Measurements from ENCODE around the gene ABCC2. TPM values are rescaled to one million over a fixed set of nuclear protein-coding genes. Genes with fewer than 3 reads are reported as not detected.
"Not testable (repeated sequence)": the region's sequence is repeated elsewhere in the genome, so short reads cannot be mapped to it uniquely, and the experiment has no call there.

The ABCC2 gene
- total and polyA plus RNA-seq, 4 experiments from 2014 or later: 0.72 to 6.7 (median 3.8) TPM

GRCh38 chr10:99859585-99859984, 77.1 kb downstream of the ABCC2 start:
- Histone ChIP-seq H3K27me3 (ENCODE audit: insufficient read depth, low read length) (no peaks in the 10 kb centered on the region), H3K4me3 (ENCODE audit: low read length in 2 of 2) (no peak overlapping the region), H3K4me1 (ENCODE audit: insufficient read depth, low read length) (no peaks in the 10 kb centered on the region), H3K9me3 (ENCODE audit: control insufficient read depth in 1 of 2, low read length in 2 of 2) (no peaks in the 10 kb centered on the region), H3K36me3 (ENCODE audit: insufficient read depth, low read length) (no peaks in the 10 kb centered on the region), H3K27ac (ENCODE audit: low read depth, low read length) (no peak overlapping the region)
- ChIA-PET POLR2A (ENCODE audit: partially characterized antibody) (no interaction called here), CTCF (ENCODE audit: partially characterized antibody) (interaction anchor here (0.8 to 2.8 kb wide), 3 partner anchors 14 to 187 kb away, joined by 3 to 11 read pairs (median 8); no protein-coding TSS in a partner anchor)
- Mint-ChIP-seq H3K4me1 (no peaks in the 10 kb centered on the region), H3K36me3 (no peaks in the 10 kb centered on the region), H3K9me3 (peaks cover 0 to 2% (median 0%) of the 10 kb centered on the region in 8 donors), H3K27me3 (peaks cover 17% of the 10 kb centered on the region in 2 donors), H3K4me3 (no peak overlapping the region), H3K27ac (no peak overlapping the region)
- intact Hi-C loops (cut with micrococcal nuclease): no loop called here
- DNase-seq: no peak

DNA sequence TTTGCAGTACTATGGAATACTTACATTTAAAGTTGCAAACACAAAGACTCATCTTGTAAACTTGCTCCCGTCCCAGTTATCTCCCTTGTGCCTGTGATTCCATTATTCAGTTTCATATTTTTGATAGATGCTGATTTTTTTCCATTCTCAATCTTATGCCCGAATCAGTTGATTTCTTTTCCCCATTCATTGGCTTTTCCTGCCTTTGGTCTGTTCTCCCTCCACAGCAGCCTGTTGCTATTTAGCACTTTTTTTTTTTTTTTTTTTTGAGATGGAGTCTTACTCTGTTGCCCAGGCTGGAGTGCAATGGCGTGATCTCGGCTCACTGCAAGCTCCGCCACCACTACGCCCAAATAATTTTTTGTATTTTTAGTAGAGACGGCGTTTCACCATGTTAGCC, 78.0 kb downstream of the ABCC2 start:
- Histone ChIP-seq H3K4me1 (ENCODE audit: insufficient read depth, low read length) (no peaks in the 10 kb centered on the region), H3K27me3 (ENCODE audit: insufficient read depth, low read length) (no peaks in the 10 kb centered on the region), H3K27ac (ENCODE audit: low read depth, low read length) (no peak overlapping the region), H3K9me3 (ENCODE audit: control insufficient read depth in 1 of 2, low read length in 2 of 2) (no peaks in the 10 kb centered on the region), H3K36me3 (ENCODE audit: insufficient read depth, low read length) (no peaks in the 10 kb centered on the region), H3K4me3 (ENCODE audit: low read length in 2 of 2) (no peak overlapping the region)
- no peak overlapping the region for H3K27ac Mint-ChIP-seq
- intact Hi-C loops (cut with micrococcal nuclease): no loop called here
- CTCF ChIA-PET (ENCODE audit: partially characterized antibody): interaction anchor here (2.2 to 2.8 kb wide), 2 partner anchors 15 to 186 kb away, joined by 8 to 11 read pairs; no protein-coding TSS in a partner anchor
- peaks cover 23 to 24% of the 10 kb centered on the region in 2 donors for H3K27me3 Mint-ChIP-seq
- no peaks in the 10 kb centered on the region for H3K36me3 Mint-ChIP-seq
- H3K4me3 Mint-ChIP-seq: no peak overlapping the region
- peaks cover 0 to 6% (median 0%) of the 10 kb centered on the region in 8 donors for H3K9me3 Mint-ChIP-seq
- POLR2A ChIA-PET (ENCODE audit: partially characterized antibody): no interaction called here
- H3K4me1 Mint-ChIP-seq: no peaks in the 10 kb centered on the region
- DNase-seq: no peak

- H3K4me3 Mint-ChIP-seq; H3K36me3 ChIP-seq (ENCODE audit: insufficient read depth, low read length); H3K9me3 ChIP-seq (ENCODE audit: control insufficient read depth in 1 of 2, low read length in 2 of 2); H3K4me3 ChIP-seq (ENCODE audit: low read length in 2 of 2); H3K4me1 ChIP-seq (ENCODE audit: insufficient read depth, low read length); H3K4me1 Mint-ChIP-seq; DNase-seq; intact Hi-C loops (cut with micrococcal nuclease); H3K27ac ChIP-seq (ENCODE audit: low read depth, low read length); H3K27ac Mint-ChIP-seq; H3K36me3 Mint-ChIP-seq; POLR2A ChIA-PET (ENCODE audit: partially characterized antibody); H3K27me3 ChIP-seq (ENCODE audit: insufficient read depth, low read length): not testable (repeated sequence)
- CTCF ChIA-PET (ENCODE audit: partially characterized antibody): interaction anchor here (0.9 kb wide), 1 partner anchor 17 kb away, joined by 4 read pairs; no protein-coding TSS in a partner anchor
- H3K9me3 Mint-ChIP-seq: peaks cover 3 to 32% (median 23%) of the 10 kb centered on the region in 8 donors
- peaks cover 43 to 45% of the 10 kb centered on the region in 2 donors for H3K27me3 Mint-ChIP-seq
Observed at GRCh38 chr10:99863535-99864240, 81.2 kb downstream of the ABCC2 start.

- H3K36me3 Mint-ChIP-seq; DNase-seq; H3K4me3 Mint-ChIP-seq; H3K36me3 ChIP-seq (ENCODE audit: insufficient read depth, low read length); intact Hi-C loops (cut with micrococcal nuclease); POLR2A ChIA-PET (ENCODE audit: partially characterized antibody); H3K27ac ChIP-seq (ENCODE audit: low read depth, low read length); H3K27ac Mint-ChIP-seq; H3K4me3 ChIP-seq (ENCODE audit: low read length in 2 of 2); H3K9me3 ChIP-seq (ENCODE audit: control insufficient read depth in 1 of 2, low read length in 2 of 2): not testable (repeated sequence)
- H3K9me3 Mint-ChIP-seq: peaks cover 3 to 34% (median 24%) of the 10 kb centered on the region in 8 donors
- CTCF ChIA-PET (ENCODE audit: partially characterized antibody): interaction anchor here (2.1 kb wide), 1 partner anchor 21 kb away, joined by 5 read pairs; no protein-coding TSS in a partner anchor
- Histone ChIP-seq H3K4me1 (ENCODE audit: insufficient read depth, low read length) (peaks cover 21% of the 10 kb centered on the region), H3K27me3 (ENCODE audit: insufficient read depth, low read length) (peaks cover 16% of the 10 kb centered on the region)
- peaks cover 8 to 27% (median 21%) of the 10 kb centered on the region in 4 donors for H3K4me1 Mint-ChIP-seq
- peaks cover 54 to 63% of the 10 kb centered on the region in 2 donors for H3K27me3 Mint-ChIP-seq
Observed at GRCh38 chr10:99867250-99867649, 84.8 kb downstream of the ABCC2 start.

DNA sequence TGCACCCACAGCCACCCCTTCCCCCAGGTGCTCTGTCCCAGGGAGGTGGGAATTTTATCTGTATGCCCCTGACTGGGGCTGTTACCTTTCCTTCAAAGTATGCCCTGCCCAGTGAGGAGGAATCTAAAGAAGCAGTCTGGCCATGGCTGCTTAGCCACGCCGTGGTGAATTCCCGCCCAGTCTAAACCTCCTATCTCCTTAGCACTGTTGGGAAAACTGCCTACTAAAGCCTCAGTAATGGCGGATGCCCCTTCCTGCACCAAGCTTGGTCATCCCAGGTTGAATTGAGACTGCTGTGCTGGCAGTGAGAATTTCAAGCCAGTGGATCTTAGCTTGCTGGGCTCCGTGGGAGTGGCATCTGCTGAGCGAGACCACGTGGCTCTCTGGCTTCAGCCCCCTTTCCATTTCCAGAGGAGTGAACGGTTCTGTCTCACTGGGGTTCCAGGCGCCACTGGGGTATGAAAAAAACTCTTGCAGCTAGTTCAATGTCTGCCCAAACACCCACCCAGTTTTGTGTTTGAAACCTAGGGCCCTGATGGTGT, 87.2 kb downstream of the ABCC2 start:
- POLR2A ChIA-PET (ENCODE audit: partially characterized antibody): no interaction called here

GRCh38 chr10:99870123-99870730, 87.8 kb downstream of the ABCC2 start:
- Histone ChIP-seq H3K9me3 (ENCODE audit: control insufficient read depth in 1 of 2, low read length in 2 of 2) (no peaks in the 10 kb centered on the region), H3K4me1 (ENCODE audit: insufficient read depth, low read length) (peaks cover 21% of the 10 kb centered on the region), H3K27ac (ENCODE audit: low read depth, low read length) (no peak overlapping the region), H3K4me3 (ENCODE audit: low read length in 2 of 2) (no peak overlapping the region), H3K27me3 (ENCODE audit: insufficient read depth, low read length) (peaks cover 20% of the 10 kb centered on the region), H3K36me3 (ENCODE audit: insufficient read depth, low read length) (no peaks in the 10 kb centered on the region)
- peaks cover 8 to 35% (median 22%) of the 10 kb centered on the region in 4 donors for H3K4me1 Mint-ChIP-seq
- peaks cover 67 to 70% of the 10 kb centered on the region in 2 donors for H3K27me3 Mint-ChIP-seq
- peak overlapping the region in 5 of 7 donors; percentile 6 to 82 (median 70) for H3K27ac Mint-ChIP-seq
- POLR2A ChIA-PET (ENCODE audit: partially characterized antibody): no interaction called here
- CTCF ChIA-PET (ENCODE audit: partially characterized antibody): interaction anchor here (0.8 to 1.6 kb wide), 2 partner anchors 11 to 24 kb away, joined by 3 to 11 read pairs; no protein-coding TSS in a partner anchor
- intact Hi-C loops (cut with micrococcal nuclease): no loop called here
- H3K36me3 Mint-ChIP-seq: peaks cover 0 to 2% of the 10 kb centered on the region in 2 donors
- H3K4me3 Mint-ChIP-seq: peak overlapping the region; percentile 29 to 89 (median 80)
- DNase-seq: peak; percentile 71 to 79 (median 74)
- peaks cover 3 to 31% (median 24%) of the 10 kb centered on the region in 8 donors for H3K9me3 Mint-ChIP-seq

More for the DNA sequence above, 87.2 kb downstream of the ABCC2 start:
- H3K4me1 ChIP-seq (ENCODE audit: insufficient read depth, low read length): peaks cover 21% of the 10 kb centered on the region
- H3K4me3 ChIP-seq (ENCODE audit: low read length in 2 of 2): no peak overlapping the region
- H3K9me3 Mint-ChIP-seq: peaks cover 3 to 34% (median 24%) of the 10 kb centered on the region in 8 donors
- H3K4me1 Mint-ChIP-seq: peaks cover 8 to 35% (median 22%) of the 10 kb centered on the region in 4 donors
- intact Hi-C loops (cut with micrococcal nuclease): no loop called here
- peaks cover 0 to 2% of the 10 kb centered on the region in 2 donors for H3K36me3 Mint-ChIP-seq
- H3K27ac ChIP-seq (ENCODE audit: low read depth, low read length): no peak overlapping the region
- H3K27me3 ChIP-seq (ENCODE audit: insufficient read depth, low read length): peaks cover 20% of the 10 kb centered on the region
- no peaks in the 10 kb centered on the region for H3K9me3 ChIP-seq (ENCODE audit: control insufficient read depth in 1 of 2, low read length in 2 of 2)
- H3K4me3 Mint-ChIP-seq: peak overlapping the region; percentile 29 to 89 (median 80)
- CTCF ChIA-PET (ENCODE audit: partially characterized antibody): interaction anchor here (0.8 to 1.6 kb wide), 3 partner anchors 12 to 176 kb away, joined by 3 to 11 read pairs (median 4); no protein-coding TSS in a partner anchor
- no peak for DNase-seq
- H3K27me3 Mint-ChIP-seq: peaks cover 68 to 73% of the 10 kb centered on the region in 2 donors
- no peaks in the 10 kb centered on the region for H3K36me3 ChIP-seq (ENCODE audit: insufficient read depth, low read length)
- H3K27ac Mint-ChIP-seq: peak overlapping the region in 1 of 7 donors; percentile 79

Data from CD4-positive, alpha-beta memory T cell (primary cell).